BE2C (cell line): Measurements from ENCODE around the gene PLEKHG1.

ENCODE experiments used
- DNase-seq: peaks from one replicate; pipeline ENCODE4 v3.0.0-alpha.2; 2020
- H3K27me3 ChIP-seq: fragments of 250-450 bp; sonication (Bioruptor Pico); 2 replicates; pipeline ENCODE4 v1.5.1; 2020; ENCODE audit warnings: mild to moderate bottlenecking
- H3K36me3 ChIP-seq: fragments of 250-450 bp; sonication (Bioruptor Pico); 2 replicates; pipeline ENCODE4 v1.5.1; 2020; ENCODE audit warnings: mild to moderate bottlenecking
- H3K4me1 ChIP-seq: fragments of 250-450 bp; sonication (Bioruptor Pico); 2 replicates; pipeline ENCODE4 v1.5.1; 2020
- H3K4me3 ChIP-seq: 2 replicates; pipeline ENCODE4 v1.5.1; 2011; ENCODE audit warnings: low read depth, low read length
- H3K9me3 ChIP-seq: fragments of 250-450 bp; sonication (Bioruptor Pico); 2 replicates; pipeline ENCODE4 v1.5.1; 2020
- TF ChIP-seq, protein P1 (sequence below): IDR thresholded peaks from 2 replicates; pipeline ENCODE4 v1.5.1; 2012; ENCODE audit warnings: mild to moderate bottlenecking, low read depth, low read length

Gene PLEKHG1

DNA sequence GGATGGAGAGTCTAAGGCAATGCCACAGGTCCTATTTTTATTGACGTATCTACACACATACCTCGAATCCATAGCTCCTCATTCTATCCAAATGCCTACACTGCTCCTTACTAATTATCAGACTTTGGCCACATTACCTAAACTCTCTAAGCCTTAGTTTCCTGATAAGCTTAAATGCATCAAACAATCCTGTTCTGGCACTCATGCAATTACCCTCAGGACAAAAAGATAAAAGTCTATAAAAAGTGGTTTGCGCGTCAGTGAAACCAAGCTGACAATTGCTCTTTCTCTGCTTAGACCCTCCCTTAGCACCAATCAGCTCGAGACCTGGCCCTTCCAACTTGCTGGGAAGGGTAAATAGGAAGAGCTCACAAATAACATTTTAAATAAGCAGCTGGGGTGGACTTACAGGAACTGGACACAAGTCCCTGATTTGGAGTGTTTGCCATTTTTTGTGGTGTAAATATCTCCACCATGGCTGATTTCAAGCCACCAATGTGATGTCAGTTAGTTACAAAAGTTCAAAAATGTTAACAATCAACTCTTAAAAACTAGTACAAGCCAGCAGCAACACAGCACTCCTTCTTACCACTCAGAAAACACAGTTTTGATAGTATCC lies 7.2 kb upstream of the PLEKHG1 start:
- Histone ChIP-seq H3K27me3 (peaks cover 2% of the 10 kb centered on the region; the same call in 1 of the 2 replicates), H3K4me3 (no peak overlapping the region), H3K9me3 (no peaks in the 10 kb centered on the region), H3K36me3 (no peaks in the 10 kb centered on the region), H3K4me1 (no peaks in the 10 kb centered on the region)
- no peak for DNase-seq
- TF ChIP-seq, protein P1, sequence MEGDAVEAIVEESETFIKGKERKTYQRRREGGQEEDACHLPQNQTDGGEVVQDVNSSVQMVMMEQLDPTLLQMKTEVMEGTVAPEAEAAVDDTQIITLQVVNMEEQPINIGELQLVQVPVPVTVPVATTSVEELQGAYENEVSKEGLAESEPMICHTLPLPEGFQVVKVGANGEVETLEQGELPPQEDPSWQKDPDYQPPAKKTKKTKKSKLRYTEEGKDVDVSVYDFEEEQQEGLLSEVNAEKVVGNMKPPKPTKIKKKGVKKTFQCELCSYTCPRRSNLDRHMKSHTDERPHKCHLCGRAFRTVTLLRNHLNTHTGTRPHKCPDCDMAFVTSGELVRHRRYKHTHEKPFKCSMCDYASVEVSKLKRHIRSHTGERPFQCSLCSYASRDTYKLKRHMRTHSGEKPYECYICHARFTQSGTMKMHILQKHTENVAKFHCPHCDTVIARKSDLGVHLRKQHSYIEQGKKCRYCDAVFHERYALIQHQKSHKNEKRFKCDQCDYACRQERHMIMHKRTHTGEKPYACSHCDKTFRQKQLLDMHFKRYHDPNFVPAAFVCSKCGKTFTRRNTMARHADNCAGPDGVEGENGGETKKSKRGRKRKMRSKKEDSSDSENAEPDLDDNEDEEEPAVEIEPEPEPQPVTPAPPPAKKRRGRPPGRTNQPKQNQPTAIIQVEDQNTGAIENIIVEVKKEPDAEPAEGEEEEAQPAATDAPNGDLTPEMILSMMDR, result no peak

DNA sequence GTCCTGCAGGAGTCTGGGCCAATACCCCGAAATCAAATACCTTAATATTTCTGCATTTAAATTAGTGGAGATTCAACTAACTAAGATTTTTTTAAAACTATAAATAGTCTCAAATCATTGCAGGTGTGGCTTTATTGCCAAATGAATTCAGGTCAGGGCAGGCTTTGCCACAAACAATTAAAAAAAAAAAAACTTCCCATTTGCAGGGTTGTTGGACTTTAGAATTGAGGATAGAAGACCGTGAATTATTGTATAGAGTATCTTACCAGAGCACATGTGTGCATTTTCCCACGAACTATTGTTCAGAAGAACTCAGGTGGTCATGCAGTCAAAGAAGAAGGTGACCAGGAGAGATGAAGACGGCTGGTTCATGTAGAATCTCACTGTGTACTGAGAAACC lies 6.6 kb upstream of the PLEKHG1 start:
- DNase-seq, result no peak
- Histone ChIP-seq H3K9me3 (no peaks in the 10 kb centered on the region), H3K27me3 (peaks cover 6% of the 10 kb centered on the region), H3K36me3 (no peaks in the 10 kb centered on the region), H3K4me3 (no peak overlapping the region), H3K4me1 (no peaks in the 10 kb centered on the region)
- TF ChIP-seq, protein P1, result no peak

GRCh38 chr6:150596439-150596838 lies 3.2 kb upstream of the PLEKHG1 start:
- Histone ChIP-seq H3K4me3 (no peak overlapping the region), H3K36me3 (no peaks in the 10 kb centered on the region), H3K4me1 (no peaks in the 10 kb centered on the region), H3K27me3 (peaks cover 39% of the 10 kb centered on the region), H3K9me3 (no peaks in the 10 kb centered on the region; the same call in 1 of the 2 replicates)
- no peak for DNase-seq
- TF ChIP-seq, protein P1, result no peak

- no peak for DNase-seq
- H3K27me3 ChIP-seq, result peaks cover 52% of the 10 kb centered on the region
- no peaks in the 10 kb centered on the region for H3K36me3 ChIP-seq
- H3K9me3 ChIP-seq, result no peaks in the 10 kb centered on the region; the same call in 1 of the 2 replicates
- TF ChIP-seq, protein P1, result no peak
- H3K4me1 ChIP-seq, result no peaks in the 10 kb centered on the region
- no peak overlapping the region for H3K4me3 ChIP-seq
Observed at GRCh38 chr6:150598401-150598800, 1.3 kb upstream of the PLEKHG1 start.

GRCh38 chr6:150598858-150599198 lies 857 bp upstream of the PLEKHG1 start:
- TF ChIP-seq, protein P1, result no peak
- Histone ChIP-seq H3K27me3 (peaks cover 55% of the 10 kb centered on the region), H3K4me1 (no peaks in the 10 kb centered on the region), H3K4me3 (no peak overlapping the region), H3K36me3 (no peaks in the 10 kb centered on the region), H3K9me3 (no peaks in the 10 kb centered on the region; the same call in 1 of the 2 replicates)
- DNase-seq, result no peak

DNA sequence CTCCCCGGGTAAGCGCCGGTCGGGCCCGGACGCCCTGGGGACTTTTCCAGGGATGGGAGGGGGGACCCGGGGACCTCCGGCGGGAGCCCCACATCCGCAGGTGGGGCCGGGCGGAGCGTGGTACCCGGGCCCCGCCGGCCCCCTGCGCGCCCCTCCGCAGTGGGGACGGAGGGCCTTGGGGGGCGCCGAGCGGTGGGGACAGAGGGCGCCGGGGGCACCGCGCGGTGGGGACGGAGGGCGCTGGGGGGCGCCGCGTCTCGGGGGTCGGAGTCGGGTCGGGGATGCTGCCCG lies 270 bp downstream of the PLEKHG1 start:
- Histone ChIP-seq H3K36me3 (no peaks in the 10 kb centered on the region), H3K4me3 (no peak overlapping the region), H3K27me3 (peaks cover 58% of the 10 kb centered on the region), H3K4me1 (no peaks in the 10 kb centered on the region), H3K9me3 (no peaks in the 10 kb centered on the region; the same call in 1 of the 2 replicates)
- TF ChIP-seq, protein P1, result no peak
- DNase-seq, result no peak
